SK-N-DZ (cell line): ENCODE results near the gene TAS2R10. TPM values are rescaled to one million over a fixed set of nuclear protein-coding genes. Genes with fewer than 3 reads are reported as not detected.
A peak's percentile ranks its signal among the peaks of the same experiment; 100 is the strongest.
"Not testable (repeated sequence)": the region's sequence is repeated elsewhere in the genome, so short reads cannot be mapped to it uniquely, and the experiment has no call there.

ENCODE experiments used
- DNase-seq: peaks from one replicate; pipeline ENCODE4 v3.0.0-alpha.2; 2015; ENCODE audit warnings: low spot score
- polyA plus RNA-seq, 2 experiments: library from polyadenylated mRNA; depleted of rRNA; stranded (reverse); fragments of >200 nt; gene quantifications; 2 replicates each; pipeline ENCODE4 v1.2.3, GENCODE V29; 2014

TAS2R10 gene
- not detected in 2 replicates for polyA plus RNA-seq (2014; cell fraction: cytosol; rRNA removed)
- polyA plus RNA-seq (2014; cell fraction: nucleus; rRNA removed), result 3.5 and 3.8 TPM in 2 replicates

- no peak for DNase-seq
These were observed at the start of gene TAS2R10 for GRCh38 chr12:10826258-10826657. TAS2R10 (minus strand) TSS chr12:10826358; CDS start chr12:10826269, 89 bp downstream.

- DNase-seq, result no peak
These were observed 47.2 kb upstream of the TAS2R10 start for GRCh38 chr12:10873378-10873777.

- DNase-seq, result no peak
These were observed 41.2 kb upstream of the TAS2R10 start for GRCh38 chr12:10867381-10867780.

GRCh38 chr12:10863512-10864218 is 37.5 kb upstream of the TAS2R10 start:
- no peak for DNase-seq

- no peak for DNase-seq
These were observed 35.2 kb upstream of the TAS2R10 start for GRCh38 chr12:10861366-10861765.

GRCh38 chr12:10855807-10856206 is 29.6 kb upstream of the TAS2R10 start:
- DNase-seq, result no peak

GRCh38 chr12:10853776-10854175 is 27.6 kb upstream of the TAS2R10 start:
- DNase-seq, result peak; percentile 10

GRCh38 chr12:10851243-10851858 is 25.2 kb upstream of the TAS2R10 start:
- DNase-seq, result no peak

- DNase-seq, result no peak
These were observed 23.3 kb upstream of the TAS2R10 start, which contains the start of gene PRR4 for GRCh38 chr12:10849425-10849878. PRR4 (minus strand) TSS chr12:10849475; CDS start chr12:10849437, 38 bp downstream.

GRCh38 chr12:10847744-10848143 is 21.6 kb upstream of the TAS2R10 start:
- no peak for DNase-seq

GRCh38 chr12:10842862-10843261 is 16.7 kb upstream of the TAS2R10 start:
- no peak for DNase-seq

- DNase-seq, result no peak
These were observed 12.3 kb upstream of the TAS2R10 start for GRCh38 chr12:10838461-10838860.

- no peak for DNase-seq
These were observed 3.8 kb upstream of the TAS2R10 start for GRCh38 chr12:10829994-10830393.

- no peak for DNase-seq
These were observed 1.2 kb downstream of the TAS2R10 start for GRCh38 chr12:10824957-10825356.

- no peak for DNase-seq
These were observed 14.1 kb downstream of the TAS2R10 start for GRCh38 chr12:10811883-10812536.

- no peak for DNase-seq
These were observed 16.1 kb downstream of the TAS2R10 start, which contains the start of gene TAS2R9 for GRCh38 chr12:10810068-10810467. TAS2R9 (minus strand) TSS chr12:10810168; CDS start chr12:10810075, 93 bp downstream.

- no peak for DNase-seq
These were observed 19.0 kb downstream of the TAS2R10 start, which contains the start of gene TAS2R8 for GRCh38 chr12:10807186-10807585. TAS2R8 (minus strand) TSS chr12:10807286; CDS start chr12:10806980, 306 bp downstream.

GRCh38 chr12:10802587-10802986 is 23.6 kb downstream of the TAS2R10 start, which contains the start of gene TAS2R7:
TAS2R7 (minus strand) TSS chr12:10802627; CDS start chr12:10802570, 57 bp downstream.
- peak; percentile 25 for DNase-seq

- no peak for DNase-seq
These were observed 24.4 kb downstream of the TAS2R10 start for GRCh38 chr12:10801741-10802140.

GRCh38 chr12:10794222-10794621 is 31.9 kb downstream of the TAS2R10 start:
- DNase-seq, result no peak

GRCh38 chr12:10791769-10792168 is 34.4 kb downstream of the TAS2R10 start:
- not testable (repeated sequence) for DNase-seq

GRCh38 chr12:10783252-10783651 is 42.9 kb downstream of the TAS2R10 start:
- no peak for DNase-seq
